Posterior cingulate gyrus (tissue), 11 donors: Measurements from ENCODE around the gene COL11A1.
"Not testable (repeated sequence)": the region's sequence is repeated elsewhere in the genome, so short reads cannot be mapped to it uniquely, and the experiment has no call there.

Experiments used
- DNase-seq, 10 donors: peaks; one replicate each; pipeline versions ENCODE4 v3.0.0 to v3.0.0-alpha.2; 2020 to 2021; ENCODE audit warnings: mixed read lengths in 3 of 10
- intact Hi-C: fragments of 100-400 bp; cut with DNase I; formaldehyde crosslinking; loops from one replicate; pipeline ENCODE4 v1.15.1; 2023

Gene COL11A1

GRCh38 chr1:102933362-102933761, 175.0 kb downstream of the COL11A1 start:
- DNase-seq, intact Hi-C loops: not testable (repeated sequence)

- no peak for DNase-seq
- intact Hi-C loops = no loop called here
These were observed 188.7 kb downstream of the COL11A1 start for GRCh38 chr1:102919659-102920058.

DNA sequence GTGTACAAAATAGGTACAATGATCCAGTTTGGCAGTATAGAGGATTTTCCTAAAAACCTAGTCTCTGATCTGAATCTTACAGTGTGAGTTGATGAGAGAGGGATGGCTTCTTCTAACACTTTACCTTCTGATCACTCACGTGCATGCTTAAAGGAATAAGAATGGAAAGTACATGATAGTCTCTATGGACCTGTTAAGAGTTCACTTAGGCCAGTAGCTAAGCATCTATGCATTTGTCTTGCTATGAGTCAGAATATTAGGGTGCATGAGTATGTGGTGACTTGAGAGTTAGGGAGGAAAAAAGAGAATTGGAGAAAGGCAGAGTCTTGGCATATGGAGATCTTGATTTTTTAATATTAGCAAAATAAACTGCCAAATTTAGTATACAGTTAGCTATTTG, 206.3 kb downstream of the COL11A1 start:
- intact Hi-C loops = no loop called here
- no peak for DNase-seq

DNA sequence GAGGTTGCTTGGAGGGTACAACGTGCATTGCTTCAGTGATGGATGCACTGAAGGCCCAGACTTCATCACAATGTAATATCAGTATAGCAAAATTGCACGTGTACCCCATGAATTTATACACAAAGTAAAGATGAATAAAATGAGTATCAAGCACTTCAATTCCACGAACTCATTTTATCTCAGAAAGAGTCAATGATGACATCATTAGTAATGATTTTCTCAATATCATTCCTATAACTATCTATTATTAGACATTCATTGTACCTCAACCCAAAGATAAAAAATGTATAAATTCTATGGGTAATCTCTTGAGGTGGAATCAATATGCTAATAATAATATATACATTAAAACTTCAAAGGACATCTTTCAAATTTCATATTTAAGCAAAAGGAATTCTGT, 208.4 kb downstream of the COL11A1 start:
- intact Hi-C loops = no loop called here
- no peak for DNase-seq

- DNase-seq = no peak
- intact Hi-C loops = no loop called here
These were observed 210.8 kb downstream of the COL11A1 start for GRCh38 chr1:102897557-102897956.

DNA sequence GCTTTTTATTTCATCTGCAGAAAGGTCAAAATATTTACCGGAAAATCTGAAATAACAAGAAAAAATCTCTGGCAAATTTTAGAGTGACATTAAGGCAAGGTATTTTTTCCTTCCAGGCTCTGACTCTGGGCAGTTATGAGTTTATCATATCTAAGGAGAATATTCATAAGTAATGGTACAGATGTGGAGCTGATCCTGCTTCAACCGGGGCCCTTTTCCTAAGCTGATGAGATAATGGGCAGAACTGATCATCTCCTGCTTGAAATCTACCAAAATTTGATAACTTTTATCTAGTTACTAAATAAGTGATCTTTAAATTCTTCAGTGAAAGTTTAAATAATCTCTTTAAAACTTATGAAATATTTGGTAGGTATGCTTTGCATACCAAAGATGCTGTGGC, 211.6 kb downstream of the COL11A1 start:
- DNase-seq = no peak
- intact Hi-C loops = no loop called here

- intact Hi-C loops = no loop called here
- no peak for DNase-seq
These were observed 212.0 kb downstream of the COL11A1 start for GRCh38 chr1:102896286-102896685.

DNA sequence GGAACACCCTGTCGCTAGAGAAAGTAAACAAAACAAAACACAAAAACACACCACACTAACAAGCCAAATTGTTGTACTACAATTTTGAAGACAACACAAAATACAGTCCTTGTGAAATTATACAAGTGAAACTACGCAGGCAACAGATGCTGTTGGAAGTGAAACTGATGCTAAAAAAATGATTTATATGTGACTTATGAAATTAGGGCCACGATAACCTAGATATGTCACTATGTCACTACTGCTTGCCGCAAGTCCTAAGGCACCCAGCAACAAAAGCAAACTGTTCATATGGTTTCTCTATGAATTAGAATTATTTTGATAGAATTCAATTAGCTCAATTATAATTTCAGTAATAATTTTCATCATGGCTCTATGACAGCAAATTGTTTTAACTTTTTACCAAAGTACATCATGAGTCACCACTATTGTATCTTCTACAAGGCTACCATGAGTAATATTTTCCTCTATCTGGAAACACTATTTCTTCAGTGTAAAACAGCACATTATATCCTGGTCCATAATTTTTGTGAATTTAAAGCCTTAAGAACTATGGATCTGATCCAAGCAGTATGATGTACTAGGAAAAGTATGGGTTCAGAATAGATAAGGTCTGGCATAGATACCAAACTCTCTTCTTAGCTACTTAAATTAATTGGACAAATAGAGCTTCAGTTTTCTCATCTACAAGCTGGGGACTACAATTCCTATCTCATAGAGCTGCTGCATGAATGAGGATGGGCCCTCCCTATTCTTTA, 216.3 kb downstream of the COL11A1 start:
- intact Hi-C loops = no loop called here
- DNase-seq = no peak

DNA sequence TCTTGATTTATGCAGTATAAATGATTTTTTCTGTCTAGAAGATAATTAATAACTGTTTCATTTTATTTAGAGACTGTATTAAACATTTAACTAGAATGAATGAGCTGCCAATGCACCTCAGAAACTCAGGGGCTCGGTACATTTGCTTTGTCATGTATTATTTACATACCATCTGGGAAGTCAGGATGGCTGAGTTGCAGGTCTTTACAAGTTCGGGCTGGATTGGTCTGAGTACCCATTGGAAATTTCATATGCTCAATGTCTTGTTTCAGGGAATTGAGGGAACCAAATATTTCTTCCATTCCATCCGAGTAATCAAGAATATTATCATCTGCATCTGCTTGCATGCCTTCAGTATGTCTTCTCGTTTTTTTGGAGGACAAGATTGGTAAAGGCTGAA, 221.7 kb downstream of the COL11A1 start:
- intact Hi-C loops = no loop called here
- no peak for DNase-seq

DNA sequence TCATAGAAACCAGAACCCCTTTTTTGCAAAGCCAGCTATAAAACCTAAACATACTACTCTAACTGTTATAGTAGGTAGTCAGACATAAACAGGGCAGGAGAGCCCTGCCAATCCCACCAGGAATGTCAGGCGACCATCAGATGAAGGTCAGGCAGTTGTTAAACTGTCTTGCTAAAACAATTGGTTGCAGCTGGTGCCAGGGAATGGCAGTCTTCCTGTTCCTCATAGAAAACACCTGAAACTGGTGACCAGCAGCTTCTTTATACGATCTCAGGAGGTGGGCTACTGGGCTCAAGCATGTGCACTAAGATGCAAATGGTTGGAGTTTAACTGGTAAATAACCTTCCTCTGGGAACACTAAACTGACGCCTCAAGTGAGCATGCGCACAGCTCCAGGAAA, 224.1 kb downstream of the COL11A1 start:
- DNase-seq = no peak
- intact Hi-C loops = no loop called here

GRCh38 chr1:102879439-102879993, 228.8 kb downstream of the COL11A1 start:
- intact Hi-C loops = no loop called here
- DNase-seq = no peak

DNA sequence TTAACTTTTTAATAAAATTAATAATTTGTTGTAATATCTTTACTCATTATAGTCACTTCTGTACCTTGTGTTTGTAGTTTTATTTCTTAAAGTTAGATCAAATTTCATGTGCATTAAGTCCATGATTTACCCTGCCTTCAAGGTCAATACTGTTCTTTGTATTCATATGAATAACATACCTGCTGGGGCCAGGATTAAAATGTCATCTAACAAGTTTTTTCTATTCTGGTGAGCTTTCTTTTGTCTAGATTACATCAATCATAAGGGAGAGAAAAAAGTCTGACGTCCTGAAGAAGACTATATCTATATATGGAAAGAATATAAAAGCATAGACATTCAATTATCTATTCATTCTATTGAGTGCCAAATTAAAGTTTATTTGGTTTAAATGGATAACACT, 232.6 kb downstream of the COL11A1 start:
- intact Hi-C loops = no loop called here
- DNase-seq = no peak

GRCh38 chr1:102872526-102872925, 235.8 kb downstream of the COL11A1 start:
- no peak for DNase-seq
- intact Hi-C loops = no loop called here

GRCh38 chr1:102872097-102872496, 236.2 kb downstream of the COL11A1 start:
- intact Hi-C loops = no loop called here

GRCh38 chr1:102863704-102864103, 244.6 kb downstream of the COL11A1 start:
- intact Hi-C loops = no loop called here

More at GRCh38 chr1:102872097-102872496, 236.2 kb downstream of the COL11A1 start:
- DNase-seq = no peak

GRCh38 chr1:102861247-102861646, 247.1 kb downstream of the COL11A1 start:
- DNase-seq = peak in 1 of 10 donors; percentile 20
- intact Hi-C loops = no loop called here

More at GRCh38 chr1:102863704-102864103, 244.6 kb downstream of the COL11A1 start:
- no peak for DNase-seq

- intact Hi-C loops = no loop called here
- no peak for DNase-seq
These were observed 249.6 kb downstream of the COL11A1 start for GRCh38 chr1:102858695-102859094.

GRCh38 chr1:102857251-102857650, 251.1 kb downstream of the COL11A1 start:
- intact Hi-C loops = no loop called here
- DNase-seq = no peak

DNA sequence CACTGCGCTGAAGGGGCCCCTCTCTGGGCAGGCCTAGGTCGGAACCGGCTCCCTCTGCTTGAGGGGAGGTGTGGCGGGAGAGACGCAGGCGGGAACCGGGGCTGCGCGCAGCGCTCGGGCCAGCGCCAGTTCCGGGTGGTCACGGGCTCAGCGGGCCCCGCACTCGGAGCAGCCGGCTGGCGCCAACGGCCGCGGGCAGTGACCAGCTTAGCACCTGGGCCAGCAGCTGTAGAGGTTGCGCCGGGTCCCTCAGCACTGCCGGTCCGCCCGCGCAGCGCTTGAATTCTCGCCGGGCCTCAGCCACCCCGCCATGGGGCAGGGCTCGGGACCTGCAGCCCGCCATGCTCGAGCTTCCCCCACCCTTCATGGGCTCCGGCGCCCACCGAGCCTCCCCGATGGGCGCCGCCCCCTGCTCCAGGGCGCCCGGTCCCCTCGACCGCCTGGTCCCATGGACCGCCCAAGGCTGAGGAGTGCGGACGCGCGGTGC, 254.6 kb downstream of the COL11A1 start:
- peak in 3 of 10 donors; percentile 57 to 79 (median 71) for DNase-seq
- intact Hi-C loops = no loop called here

DNA sequence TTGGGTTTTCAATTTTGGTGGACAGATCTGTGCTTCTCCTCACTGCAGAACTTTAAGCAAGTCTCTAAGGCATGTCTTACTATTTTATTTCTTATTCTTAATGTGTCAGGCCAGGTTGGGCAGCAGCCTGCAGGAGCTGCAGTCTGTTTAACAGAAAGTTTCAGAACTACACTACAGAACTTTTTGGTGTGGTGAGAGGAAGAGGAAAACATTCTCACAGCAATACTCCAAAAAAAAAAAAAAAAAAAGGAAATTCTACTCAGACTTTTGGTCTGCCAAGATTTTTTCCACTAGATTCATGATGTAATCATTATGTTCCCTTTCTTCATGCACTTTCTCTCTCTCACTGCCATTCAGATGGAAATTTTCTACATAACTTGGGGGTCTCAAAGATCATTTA, 255.2 kb downstream of the COL11A1 start:
- DNase-seq = no peak
- intact Hi-C loops = no loop called here

GRCh38 chr1:102852613-102853012, 255.7 kb downstream of the COL11A1 start:
- intact Hi-C loops = no loop called here
- no peak for DNase-seq

- no peak for DNase-seq
- intact Hi-C loops = no loop called here
These were observed 256.7 kb downstream of the COL11A1 start for GRCh38 chr1:102851616-102852015.
